NCI-H1417 (cell line): ENCODE results near the gene NRXN2.
"Not testable (repeated sequence)": the region's sequence is repeated elsewhere in the genome, so short reads cannot be mapped to it uniquely, and the experiment has no call there.

Source experiments
- DNase-seq, 3 experiments: peaks; one replicate each; lab custom pipeline; 2025; lab: John Stamatoyannopoulos, UW

The NRXN2 gene

DNA sequence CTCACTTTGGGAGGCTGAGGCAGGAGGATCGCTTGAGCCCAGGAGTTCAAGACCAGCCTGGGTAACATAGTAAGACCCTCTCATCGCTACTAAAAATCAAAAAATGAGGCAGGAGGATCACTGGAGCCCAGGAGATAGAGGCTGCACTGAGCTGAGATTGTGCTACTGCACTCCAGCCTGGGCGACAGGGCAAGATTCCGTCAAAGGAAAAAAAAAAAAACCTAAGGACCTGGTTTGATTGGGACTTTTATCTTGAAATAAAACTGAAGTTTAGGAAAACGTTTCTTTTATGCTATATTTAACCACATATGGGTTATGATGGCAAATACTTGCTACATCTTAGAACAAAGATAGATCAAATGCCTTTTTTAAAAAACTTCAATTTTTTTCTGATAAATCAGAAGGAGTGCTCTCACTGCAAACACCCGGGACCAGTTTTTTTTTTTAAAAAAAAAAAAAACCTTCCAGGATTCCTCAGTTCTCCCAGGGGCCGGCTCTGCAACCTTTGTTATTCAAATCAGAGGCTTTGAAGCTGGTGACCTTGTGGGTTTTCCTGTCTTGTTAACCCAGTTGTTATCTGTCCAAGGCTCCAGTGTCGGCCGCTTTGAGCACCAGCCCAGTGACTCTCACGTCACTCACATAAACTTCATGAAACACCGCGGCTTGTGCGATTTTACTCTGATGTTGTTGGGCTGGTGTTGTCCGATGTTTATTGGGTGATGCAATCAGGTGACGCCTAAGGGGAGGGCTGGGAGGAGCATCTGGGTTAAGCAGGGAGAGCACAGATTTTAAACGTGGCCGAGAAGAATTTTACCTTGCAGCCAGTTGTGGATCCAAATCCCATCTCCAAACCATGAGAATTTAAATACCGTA lies 156.7 kb downstream of the NRXN2 start:
- DNase-seq = peak; percentile 26 to 88 (median 69)

DNA sequence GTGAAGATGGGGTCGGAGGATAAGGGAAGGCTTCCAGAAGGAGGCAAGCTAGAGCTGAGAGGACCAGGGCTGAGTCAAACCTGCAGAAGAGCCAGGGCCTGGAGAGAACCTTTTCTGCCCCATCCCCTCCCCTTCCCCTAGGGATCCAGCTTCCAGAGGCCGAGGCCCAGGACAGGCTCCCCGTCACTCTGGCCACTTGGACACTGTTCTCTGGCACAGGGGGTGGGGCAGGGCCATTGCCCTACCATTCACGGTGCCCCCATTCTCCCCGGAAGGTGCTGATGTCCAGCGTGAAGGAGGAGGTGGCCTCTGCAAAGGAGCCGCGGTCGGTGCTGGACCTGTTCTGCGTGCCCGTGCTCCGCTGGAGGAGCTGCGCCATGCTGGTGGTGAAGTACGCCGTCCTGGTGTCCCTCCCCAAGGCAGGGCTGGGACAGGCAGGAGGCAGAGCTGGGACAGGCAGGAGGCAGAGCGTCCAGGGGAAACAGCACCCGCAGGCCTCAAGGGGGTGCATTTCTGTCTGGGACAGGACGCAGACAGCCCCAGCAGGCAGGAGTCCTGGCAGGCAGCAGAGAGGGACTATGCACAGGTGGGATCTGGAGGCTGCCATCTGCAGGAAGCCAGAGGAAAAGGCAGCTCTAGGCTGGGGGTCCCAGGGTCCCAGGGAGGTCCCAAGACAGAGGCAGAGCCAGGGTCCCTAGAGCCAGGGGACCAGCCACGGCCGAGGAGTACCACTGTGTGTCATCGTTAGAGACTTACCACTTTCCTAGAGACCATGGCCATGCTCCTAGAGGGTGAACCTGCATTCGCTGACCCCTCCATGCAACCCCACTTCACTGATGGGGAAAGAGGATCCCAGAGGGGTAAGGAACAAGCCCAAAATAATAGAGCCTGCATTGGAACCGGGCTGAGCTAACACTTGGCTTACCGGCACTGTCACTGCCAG lies 157.8 kb downstream of the NRXN2 start:
- no peak for DNase-seq

DNA sequence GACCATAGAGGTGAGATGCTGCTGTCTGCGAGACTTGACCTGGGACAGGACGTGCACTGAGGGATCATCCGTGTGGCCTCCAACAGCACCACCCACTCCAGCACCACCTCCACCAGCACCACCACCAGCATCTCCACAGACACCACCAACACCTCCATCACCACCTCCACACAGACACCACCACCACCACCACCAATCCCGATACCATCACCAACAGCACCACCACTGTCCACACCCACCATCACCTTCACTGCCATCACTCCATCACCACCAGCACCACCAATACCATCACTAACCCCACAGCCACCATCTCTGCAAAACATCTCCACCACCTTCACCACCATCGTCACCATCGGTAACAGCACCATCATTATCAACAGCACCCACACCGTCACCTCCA lies 158.6 kb downstream of the NRXN2 start:
- DNase-seq = no peak

DNA sequence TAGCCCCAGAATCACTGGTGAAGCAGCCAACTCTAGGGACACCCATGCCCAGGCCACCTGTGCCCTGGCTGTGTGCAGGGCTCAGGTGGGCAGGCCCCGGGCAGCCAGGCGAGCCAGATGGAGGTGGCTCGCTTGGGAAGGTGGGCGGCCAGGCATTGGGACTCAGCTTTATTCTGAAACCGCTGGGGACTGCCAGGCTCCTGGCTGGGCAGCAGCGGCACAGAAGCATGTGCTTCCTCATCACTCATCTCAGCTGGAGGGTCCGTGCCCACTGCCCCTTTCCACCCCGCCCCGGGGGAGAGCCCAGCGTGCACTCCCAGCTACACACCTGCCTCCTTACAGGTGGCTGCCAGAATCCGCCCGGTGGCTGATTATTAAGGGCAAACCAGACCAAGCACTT lies 159.0 kb downstream of the NRXN2 start:
- DNase-seq = no peak

DNA sequence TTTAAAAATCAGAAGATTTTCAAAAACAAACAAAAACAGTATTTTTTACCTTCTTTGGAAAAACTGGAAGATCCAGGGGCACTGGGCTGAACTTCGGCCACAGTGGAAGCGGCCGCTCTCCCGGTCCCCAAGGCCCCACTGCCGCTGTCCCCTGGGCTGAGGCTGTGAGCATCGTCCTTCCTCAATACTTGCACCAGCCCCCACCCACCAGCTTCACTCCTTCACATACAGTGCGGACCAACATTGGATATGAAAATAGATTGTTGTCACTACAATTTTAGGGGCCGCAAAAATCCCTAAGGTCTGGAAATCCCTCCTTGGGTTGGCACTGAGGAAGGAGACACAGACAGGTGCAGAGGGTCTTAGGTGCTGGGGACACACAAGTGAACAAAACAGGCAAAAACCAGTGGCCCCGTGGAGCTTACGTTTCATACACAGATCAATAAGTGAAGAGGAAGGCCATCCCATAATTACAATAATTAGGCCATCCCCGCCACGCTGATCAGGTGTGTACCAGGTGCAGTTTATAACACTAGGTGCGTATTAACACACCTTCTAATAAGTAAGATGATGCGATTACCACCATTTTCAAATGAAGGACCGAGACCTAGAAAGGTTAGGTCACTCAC lies 160.2 kb downstream of the NRXN2 start:
- no peak for DNase-seq

DNA sequence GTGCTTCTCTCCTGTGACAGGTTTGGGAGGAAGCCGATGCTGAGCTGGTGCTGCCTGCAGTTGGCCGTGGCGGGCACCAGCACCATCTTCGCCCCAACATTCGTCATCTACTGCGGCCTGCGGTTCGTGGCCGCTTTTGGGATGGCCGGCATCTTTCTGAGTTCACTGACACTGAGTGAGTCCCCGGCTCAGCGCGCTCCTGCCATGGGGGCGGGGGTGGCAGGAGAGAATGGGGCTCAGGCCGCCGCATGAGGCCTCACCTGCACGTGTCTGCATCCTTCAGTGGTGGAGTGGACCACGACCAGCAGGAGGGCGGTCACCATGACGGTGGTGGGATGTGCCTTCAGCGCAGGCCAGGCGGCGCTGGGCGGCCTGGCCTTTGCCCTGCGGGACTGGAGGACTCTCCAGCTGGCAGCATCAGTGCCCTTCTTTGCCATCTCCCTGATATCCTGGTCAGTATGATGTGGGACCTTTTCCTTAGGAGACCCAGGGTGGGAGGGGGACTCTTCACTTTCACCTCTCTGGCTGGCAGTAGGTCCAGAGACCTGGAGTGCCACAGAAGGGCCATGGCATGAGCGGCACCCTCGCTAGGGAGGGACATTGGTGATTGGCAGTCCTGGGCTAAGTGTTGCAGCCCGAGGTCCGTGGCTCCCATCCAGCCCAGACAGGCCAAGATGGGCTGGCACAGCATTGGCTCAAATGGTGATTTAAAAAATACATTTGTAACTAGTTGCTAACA lies 160.8 kb downstream of the NRXN2 start:
- DNase-seq = no peak

DNA sequence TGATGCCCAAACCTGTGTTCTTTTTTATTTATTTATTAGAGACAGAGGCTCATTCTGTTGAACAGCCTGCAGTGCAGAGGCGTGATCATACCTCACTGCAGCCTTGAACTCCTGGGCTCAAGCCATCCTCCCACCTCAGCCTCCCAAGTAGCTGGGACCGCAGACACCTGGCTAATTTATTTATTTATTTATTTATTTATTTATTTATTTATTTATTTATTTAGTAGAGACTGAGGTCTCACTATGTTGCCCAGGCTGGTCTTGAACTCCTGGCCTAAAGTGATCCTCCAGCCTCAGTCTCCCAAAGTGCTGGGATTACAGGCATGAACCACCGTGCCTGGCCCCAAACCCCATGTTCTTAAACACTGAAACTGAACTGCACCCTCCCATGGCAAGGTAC lies 161.6 kb downstream of the NRXN2 start:
- not testable (repeated sequence) for DNase-seq

DNA sequence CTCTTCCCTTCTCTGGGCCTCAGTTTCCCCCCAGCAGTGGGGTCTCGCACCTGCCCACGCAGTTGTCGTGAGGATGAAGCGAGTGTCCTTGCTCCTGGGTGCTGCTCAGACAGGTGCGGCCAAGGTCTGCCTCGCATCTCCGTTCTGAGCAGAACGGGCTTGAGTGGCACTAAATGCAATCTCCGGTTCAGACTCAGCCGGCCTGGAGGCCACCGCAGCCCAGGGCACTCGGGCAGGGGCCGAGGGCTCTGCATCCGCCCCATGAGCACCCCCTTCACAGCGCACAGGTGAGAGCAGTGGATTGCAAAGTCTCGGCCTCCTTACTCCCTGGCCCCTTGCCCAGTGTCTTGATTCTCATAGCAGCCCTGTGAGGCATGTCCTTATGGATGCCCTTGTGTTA lies 162.1 kb downstream of the NRXN2 start:
- DNase-seq = no peak

DNA sequence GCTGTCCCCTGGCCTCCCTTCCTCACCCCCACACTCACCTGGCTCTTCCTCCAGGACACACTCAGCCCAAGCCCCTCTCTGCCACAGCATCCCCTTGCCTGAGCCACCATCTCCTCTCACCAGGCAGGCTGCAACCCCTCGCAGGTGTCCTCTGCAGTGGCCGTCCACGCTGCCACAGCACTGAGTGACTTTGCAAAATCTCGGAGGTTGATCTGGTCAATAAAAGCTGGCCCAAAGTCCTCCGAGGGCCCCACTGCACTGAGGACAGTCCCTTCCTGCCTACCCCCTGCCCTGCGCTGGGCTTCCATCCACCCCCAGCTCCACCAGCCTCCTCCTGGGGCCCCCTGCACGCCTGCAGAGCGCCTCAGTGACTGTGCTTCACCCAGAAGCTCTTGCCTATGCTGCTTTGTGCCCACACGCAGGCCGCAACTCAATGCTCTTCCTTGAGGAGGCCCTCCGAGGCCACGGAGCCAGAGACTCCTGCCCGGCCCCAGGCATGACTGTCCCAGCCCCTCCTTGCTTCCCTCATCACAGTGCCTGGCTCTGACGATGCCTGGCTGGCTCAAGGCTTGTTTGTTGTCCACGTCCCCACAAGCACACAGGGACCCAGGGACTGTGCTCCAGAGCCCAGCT lies 162.7 kb downstream of the NRXN2 start:
- DNase-seq = no peak

DNA sequence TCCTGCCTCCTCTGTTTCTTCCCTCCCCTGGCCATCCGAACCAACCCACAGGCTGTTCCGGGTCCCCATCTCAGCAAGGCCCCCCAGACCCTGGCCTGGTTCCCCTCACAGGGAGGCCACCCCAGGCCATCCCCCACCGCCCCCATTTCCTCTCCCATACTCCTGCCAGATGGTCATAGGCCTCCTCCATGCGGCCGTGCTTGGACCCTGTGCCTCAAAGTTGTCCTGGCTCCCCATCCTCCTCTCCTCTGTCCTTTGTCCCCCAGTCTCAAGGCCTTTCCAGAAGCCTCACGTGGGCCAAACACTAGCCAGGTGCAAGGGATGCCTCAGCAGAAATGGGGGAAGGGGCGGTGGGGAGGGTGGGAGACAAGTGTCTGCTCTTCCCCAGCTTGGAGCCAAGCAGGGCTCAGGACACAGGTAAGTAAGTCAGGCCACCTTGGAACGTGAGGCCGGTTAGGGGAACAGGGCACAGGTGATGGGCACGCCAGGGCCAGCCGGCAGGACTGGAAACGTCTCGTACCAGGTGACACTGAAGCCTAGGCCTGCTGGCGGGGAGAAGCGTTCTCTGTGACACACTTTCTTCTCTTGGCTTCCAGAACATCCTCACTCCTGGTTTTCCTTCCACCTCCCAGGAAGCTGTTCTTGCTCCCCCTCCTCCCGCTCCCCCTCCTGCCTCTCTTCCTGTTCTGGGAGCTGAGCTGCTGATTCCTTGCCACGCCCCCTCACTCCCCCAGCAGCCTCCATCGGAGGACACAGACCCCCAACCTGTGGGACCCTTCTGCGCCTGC lies 163.5 kb downstream of the NRXN2 start:
- DNase-seq = no peak

DNA sequence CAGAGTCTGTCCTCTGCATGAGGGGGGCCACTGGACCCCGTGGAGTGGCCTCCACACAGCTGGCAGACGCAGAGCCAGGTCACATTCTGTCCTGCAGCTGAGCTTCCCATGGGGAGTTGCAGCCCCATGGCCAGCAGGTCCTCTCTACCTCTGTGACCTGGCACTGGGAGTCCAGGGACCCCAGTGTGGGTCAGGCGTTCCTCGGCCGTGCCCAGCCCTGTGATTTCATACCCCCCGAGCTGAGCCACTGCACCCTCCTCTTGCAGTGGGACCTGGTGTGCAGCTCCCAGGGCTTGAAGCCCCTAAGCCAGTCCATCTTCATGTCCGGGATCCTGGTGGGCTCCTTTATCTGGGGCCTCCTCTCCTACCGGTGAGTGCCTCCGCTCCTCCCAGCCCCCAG lies 164.1 kb downstream of the NRXN2 start:
- no peak for DNase-seq

DNA sequence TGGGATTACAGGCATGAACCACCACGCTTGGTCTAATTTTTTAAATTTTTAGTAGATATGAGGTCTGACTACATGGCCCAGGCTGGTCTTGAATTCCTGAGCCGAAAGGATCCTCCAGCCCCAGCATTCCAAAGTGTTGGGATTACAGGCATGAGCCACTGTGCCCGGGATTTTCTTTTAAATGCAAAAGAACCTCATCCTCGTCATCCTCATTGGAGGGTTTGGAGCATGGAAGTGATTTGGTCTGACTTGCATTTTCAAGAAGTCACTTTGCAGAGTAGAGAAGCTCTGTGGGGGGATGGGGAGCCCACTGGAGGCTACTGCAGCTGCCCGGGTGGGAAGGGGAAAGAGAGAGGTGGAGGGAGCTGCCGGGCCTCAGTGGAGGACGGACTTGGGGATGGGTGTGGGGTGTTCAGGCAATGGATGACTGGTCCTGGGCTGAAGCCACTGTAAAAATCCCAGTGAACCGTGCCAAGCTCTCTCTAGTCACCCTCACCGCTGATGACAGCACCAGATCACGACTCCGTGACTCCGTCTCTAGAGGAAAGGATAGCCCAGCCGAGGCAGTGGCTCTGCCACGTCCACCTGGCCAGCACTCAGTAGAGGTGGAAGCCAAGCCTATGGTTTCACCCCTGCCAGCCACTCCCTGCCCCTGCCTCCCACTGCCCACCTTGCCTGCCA lies 164.8 kb downstream of the NRXN2 start:
- DNase-seq = no peak

DNA sequence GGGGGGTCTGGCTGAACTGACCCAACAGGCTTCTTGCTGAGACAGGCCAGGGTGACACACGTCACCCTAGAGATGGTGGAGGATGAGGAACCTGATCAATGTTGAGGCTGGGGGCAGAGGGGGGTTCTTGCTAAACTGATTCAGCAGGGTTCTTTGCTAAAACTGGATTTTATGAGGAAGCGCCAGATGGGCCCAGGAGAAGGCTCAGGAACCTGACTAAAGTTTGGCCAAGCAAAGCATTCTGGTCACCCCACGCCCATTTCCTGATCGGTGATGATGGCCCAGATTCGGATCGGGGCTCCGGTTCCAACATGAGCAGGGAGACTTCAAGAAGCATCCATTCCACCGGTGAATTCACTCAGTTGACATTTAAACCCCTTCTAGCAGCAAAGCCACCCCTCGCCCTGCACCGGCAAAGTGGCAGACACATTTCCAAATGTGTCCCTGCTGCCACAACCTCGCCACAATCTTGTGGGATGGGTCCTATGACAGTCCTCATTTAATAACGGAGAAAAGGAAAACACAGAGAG lies 166.2 kb downstream of the NRXN2 start:
- DNase-seq = no peak
